Measurements from ENCODE around the gene GPC1.

GRCh38 chr2:240462073-240462706 lies 26.7 kb downstream of the GPC1 start:
- TF ChIP-seq, protein P1, sequence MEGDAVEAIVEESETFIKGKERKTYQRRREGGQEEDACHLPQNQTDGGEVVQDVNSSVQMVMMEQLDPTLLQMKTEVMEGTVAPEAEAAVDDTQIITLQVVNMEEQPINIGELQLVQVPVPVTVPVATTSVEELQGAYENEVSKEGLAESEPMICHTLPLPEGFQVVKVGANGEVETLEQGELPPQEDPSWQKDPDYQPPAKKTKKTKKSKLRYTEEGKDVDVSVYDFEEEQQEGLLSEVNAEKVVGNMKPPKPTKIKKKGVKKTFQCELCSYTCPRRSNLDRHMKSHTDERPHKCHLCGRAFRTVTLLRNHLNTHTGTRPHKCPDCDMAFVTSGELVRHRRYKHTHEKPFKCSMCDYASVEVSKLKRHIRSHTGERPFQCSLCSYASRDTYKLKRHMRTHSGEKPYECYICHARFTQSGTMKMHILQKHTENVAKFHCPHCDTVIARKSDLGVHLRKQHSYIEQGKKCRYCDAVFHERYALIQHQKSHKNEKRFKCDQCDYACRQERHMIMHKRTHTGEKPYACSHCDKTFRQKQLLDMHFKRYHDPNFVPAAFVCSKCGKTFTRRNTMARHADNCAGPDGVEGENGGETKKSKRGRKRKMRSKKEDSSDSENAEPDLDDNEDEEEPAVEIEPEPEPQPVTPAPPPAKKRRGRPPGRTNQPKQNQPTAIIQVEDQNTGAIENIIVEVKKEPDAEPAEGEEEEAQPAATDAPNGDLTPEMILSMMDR (IDR thresholded peaks at IDR 0.05): no peak
- TF ChIP-seq POLR2A (IDR thresholded peaks at IDR 0.05): no peak

All from uterus (tissue), 2 donors.